LNCAP (cell line): ENCODE measurements around the gene ABCC5.

ENCODE experiments used
- CTCF ChIP-seq: fragments of 450-650 bp; IDR thresholded peaks from 2 replicates; pipeline ENCODE4 v1.5.1; 2017; ENCODE audit warnings: mild to moderate bottlenecking

The ABCC5 gene

GRCh38 chr3:184045995-184046394 lies 28.3 kb upstream of the ABCC5 start:
- TF ChIP-seq CTCF = no peak

DNA sequence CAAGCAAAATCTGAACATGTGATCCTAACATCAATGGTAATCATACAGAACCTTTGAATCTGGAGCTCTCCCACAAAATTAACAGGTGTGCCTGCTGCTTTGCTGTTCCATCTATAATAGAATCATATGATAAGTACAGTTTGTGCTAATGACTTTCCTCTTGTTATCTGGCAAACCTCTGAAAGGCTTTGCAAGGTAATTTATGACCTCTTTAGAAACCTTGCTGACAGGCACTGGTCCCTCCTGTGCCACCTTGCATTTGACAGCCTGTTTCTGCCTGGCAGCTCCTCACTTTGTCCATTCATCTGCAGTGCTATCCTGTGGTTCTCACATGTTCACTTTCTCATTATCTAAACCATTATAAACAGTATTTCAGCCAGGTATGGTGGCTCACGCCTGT lies 24.9 kb upstream of the ABCC5 start:
- no peak for TF ChIP-seq CTCF

DNA sequence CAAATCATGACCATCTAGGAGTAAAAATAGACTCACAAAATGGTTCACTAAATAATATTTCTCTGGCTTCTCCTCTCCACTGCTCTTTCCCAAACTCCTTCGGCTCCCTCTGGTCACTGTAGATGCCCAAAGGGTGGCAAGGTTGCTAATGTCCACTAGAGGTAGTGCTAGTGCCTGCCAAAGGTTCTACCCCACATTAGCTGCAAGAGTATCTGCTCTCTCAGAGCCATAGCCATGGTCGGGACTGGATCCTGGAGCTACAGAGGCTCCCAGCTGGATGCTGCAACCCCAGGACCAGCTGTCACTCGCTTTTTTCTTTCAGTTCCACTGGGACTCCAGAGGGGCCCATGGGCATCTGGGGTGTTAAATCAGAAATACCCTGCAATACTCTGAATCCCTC lies 22.3 kb upstream of the ABCC5 start:
- peak; percentile 36; the same call in 1 of the 2 replicates for TF ChIP-seq CTCF

DNA sequence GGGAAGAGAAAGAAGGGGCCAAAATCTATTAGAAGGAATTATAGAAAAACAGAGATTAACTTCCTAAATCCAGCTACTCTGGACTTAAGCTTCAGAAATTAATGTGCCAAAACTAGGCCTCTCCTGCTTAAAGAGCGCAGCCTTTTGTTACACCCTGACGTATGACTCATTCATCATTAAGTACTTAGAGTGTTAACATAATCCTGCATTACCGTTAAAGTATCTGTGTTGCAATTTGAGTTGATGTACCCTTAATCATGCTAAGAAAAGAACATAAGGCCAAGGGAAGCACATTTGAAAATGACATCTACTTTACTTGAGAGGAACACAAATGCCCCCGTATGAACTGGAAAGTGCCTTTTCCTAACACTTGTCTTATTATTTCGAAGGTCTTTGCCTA lies 21.7 kb upstream of the ABCC5 start:
- TF ChIP-seq CTCF = no peak

- peak; percentile 18; the same call in 1 of the 2 replicates for TF ChIP-seq CTCF
Observed at GRCh38 chr3:184037816-184038215, 20.1 kb upstream of the ABCC5 start.

GRCh38 chr3:184031187-184031792 lies 13.6 kb upstream of the ABCC5 start, which contains the start of gene HTR3D:
HTR3D (plus strand) TSS chr3:184031742; CDS start chr3:184031742, 0 bp downstream.
- no peak for TF ChIP-seq CTCF

DNA sequence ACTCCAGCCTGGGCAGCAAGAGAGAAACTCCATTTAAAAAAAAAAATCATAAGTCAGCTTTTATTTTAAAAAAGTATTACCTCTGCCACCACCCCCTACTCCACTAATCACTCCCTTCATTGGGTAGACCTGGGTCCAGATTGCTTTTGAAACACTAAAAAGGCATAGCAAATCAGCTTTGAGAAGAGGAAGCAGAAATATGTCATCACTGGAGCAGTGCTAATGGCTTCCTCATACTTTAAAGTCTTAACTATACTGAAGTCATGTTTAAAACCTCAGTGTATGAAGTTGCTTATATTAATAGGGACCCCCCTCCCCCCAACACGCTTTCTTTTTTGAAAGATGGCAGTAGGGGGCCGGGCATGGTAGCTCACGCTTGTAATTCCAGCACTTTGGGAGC lies 12.9 kb upstream of the ABCC5 start:
- no peak for TF ChIP-seq CTCF

- no peak for TF ChIP-seq CTCF
Observed at GRCh38 chr3:184029443-184029842, 11.8 kb upstream of the ABCC5 start.
